GM23338 (cell line): ENCODE results near the gene SH3RF3. TPM values are rescaled to one million over a fixed set of nuclear protein-coding genes. Genes with fewer than 3 reads are reported as not detected.

Source experiments
- ATAC-seq: fragments of 200-7000 bp; cut with Tn5 transposase; 3 replicates; pipeline ENCODE4 v1.9.1; 2020
- DNase-seq: peaks from one replicate; pipeline ENCODE4 v3.0.0-alpha.2; 2015; ENCODE audit warnings: low spot score
- H2AFZ ChIP-seq: fragments of 200-600 bp; sonication (generic); 2 replicates; pipeline ENCODE4 v1.8.0; 2016; ENCODE audit warnings: antibody characterized with exemption, mild to moderate bottlenecking, moderate library complexity
- H3F3A ChIP-seq: fragments of 200-600 bp; sonication (generic); replicated peaks from 2 replicates; pipeline ENCODE4 v1.8.0; 2017; ENCODE audit warnings: antibody characterized with exemption, mixed run types, low read depth
- H3K27ac ChIP-seq: fragments of 200-600 bp; sonication (generic); 2 replicates; pipeline ENCODE4 v1.6.1; 2016; ENCODE audit warnings: low read depth
- H3K27me3 ChIP-seq: fragments of 200-600 bp; sonication (generic); 2 replicates; pipeline ENCODE4 v1.8.0; 2016; ENCODE audit warnings: mild to moderate bottlenecking, mixed run types, moderate library complexity; ENCODE audit not compliant: insufficient read depth
- H3K36me3 ChIP-seq: fragments of 200-600 bp; sonication (generic); 2 replicates; pipeline ENCODE4 v1.8.0; 2016; ENCODE audit warnings: mild to moderate bottlenecking; ENCODE audit not compliant: insufficient read depth
- H3K4me1 ChIP-seq: fragments of 200-600 bp; sonication (generic); 2 replicates; pipeline ENCODE4 v1.8.0; 2016; ENCODE audit warnings: mild to moderate bottlenecking, moderate library complexity; ENCODE audit not compliant: insufficient read depth
- H3K4me2 ChIP-seq: fragments of 200-600 bp; sonication (generic); 2 replicates; pipeline ENCODE4 v1.7.1; 2017; ENCODE audit warnings: mixed run types
- H3K4me3 ChIP-seq: fragments of 200-600 bp; sonication (generic); 2 replicates; pipeline ENCODE4 v1.6.1; 2016; ENCODE audit warnings: mixed run types
- H3K79me2 ChIP-seq: fragments of 200-600 bp; sonication (generic); replicated peaks from 2 replicates; pipeline ENCODE4 v1.8.0; 2017; ENCODE audit warnings: mild to moderate bottlenecking; ENCODE audit not compliant: insufficient read depth
- H3K9me2 ChIP-seq: fragments of 200-600 bp; sonication (generic); 2 replicates; pipeline ENCODE4 v1.8.0; 2017; ENCODE audit not compliant: insufficient read depth
- H4K20me1 ChIP-seq: fragments of 200-600 bp; sonication (generic); replicated peaks from 2 replicates; pipeline ENCODE4 v1.8.0; 2017; ENCODE audit warnings: mild to moderate bottlenecking; ENCODE audit not compliant: insufficient read depth
- H3K27ac Mint-ChIP-seq: 2 replicates; pipeline ENCODE4 v1.8.0; 2020; ENCODE audit warnings: inconsistent platforms, mild to moderate bottlenecking, moderate library complexity, mixed read lengths
- H3K27me3 Mint-ChIP-seq: 3 replicates; pipeline ENCODE4 v1.8.0; 2022; ENCODE audit warnings: low read depth, mild to moderate bottlenecking, moderate library complexity, mixed read lengths, inconsistent platforms; ENCODE audit not compliant: insufficient read depth, poor library complexity
- H3K36me3 Mint-ChIP-seq: 3 replicates; pipeline ENCODE4 v1.8.0; 2021; ENCODE audit warnings: low read depth, mild to moderate bottlenecking, inconsistent platforms, moderate library complexity, mixed read lengths
- H3K4me1 Mint-ChIP-seq: 3 replicates; pipeline ENCODE4 v1.8.0; 2020; ENCODE audit warnings: mild to moderate bottlenecking, inconsistent platforms, mixed read lengths
- H3K4me3 Mint-ChIP-seq: 3 replicates; pipeline ENCODE4 v1.8.0; 2021; ENCODE audit warnings: moderate library complexity, mild to moderate bottlenecking, inconsistent platforms, mixed read lengths
- H3K9me3 Mint-ChIP-seq: 3 replicates; pipeline ENCODE4 v1.8.0; 2020; ENCODE audit warnings: moderate library complexity, mild to moderate bottlenecking, inconsistent platforms, mixed read lengths
- CTCF ChIP-seq, 2 experiments: fragments of 200-600 bp in 1 of 2; sonication (generic) in 1 of 2; conservative IDR thresholded peaks; 2 replicates each; pipeline versions ENCODE4 v1.5.1 to v1.6.1; 2016 to 2017; ENCODE audit warnings: antibody characterized with exemption in 2 of 2, low read depth in 2 of 2, mild to moderate bottlenecking in 2 of 2, moderate library complexity in 1 of 2
- ETS1 ChIP-seq: IDR thresholded peaks from 2 replicates; pipeline ENCODE4 v1.6.1; 2016; ENCODE audit warnings: antibody characterized with exemption
- REST ChIP-seq: IDR thresholded peaks from one replicate; pipeline ENCODE4 v1.6.1; 2018; ENCODE audit warnings: antibody characterized with exemption; ENCODE audit not compliant: unreplicated experiment
- STAT1 ChIP-seq: IDR thresholded peaks from one replicate; pipeline ENCODE4 v1.6.1; 2016; ENCODE audit warnings: antibody characterized with exemption; ENCODE audit not compliant: unreplicated experiment
- ZNF114 ChIP-seq: fragments of 250-450 bp; sonication (Bioruptor Pico); IDR thresholded peaks from 2 replicates; pipeline ENCODE4 v1.5.0; 2020; ENCODE audit warnings: mild to moderate bottlenecking, moderate library complexity
- ZNF331 ChIP-seq: fragments of 250-450 bp; sonication (Bioruptor Pico); IDR thresholded peaks from 2 replicates; pipeline ENCODE4 v1.5.0; 2020; ENCODE audit warnings: low read depth, mild to moderate bottlenecking, moderate library complexity
- ZNF462 ChIP-seq: fragments of 250-450 bp; sonication (Bioruptor Pico); IDR thresholded peaks from 2 replicates; pipeline ENCODE4 v1.5.0; 2020; ENCODE audit warnings: mild to moderate bottlenecking, moderate library complexity
- polyA plus RNA-seq: library from polyadenylated mRNA; unstranded; fragments of >200 nt; fragmentation: Nextera tagmentation; extraction: Ambion mirVana; gene quantifications from 2 replicates; pipeline ENCODE4 v1.2.1, GENCODE V29; 2016
- total RNA-seq: library from RNA; depleted of rRNA; stranded (reverse); fragments of >200 nt; shearing (Covaris generic); gene quantifications from 2 replicates; pipeline ENCODE4 v1.2.3, GENCODE V29; 2014

The SH3RF3 gene
- total and polyA plus RNA-seq, 2 experiments from 2014 or later, result 0.11 to 0.63 TPM

- Mint-ChIP-seq H3K4me1 (peaks cover 28% of the 10 kb centered on the region), H3K27ac (no peak overlapping the region), H3K4me3 (no peak overlapping the region), H3K27me3 (peaks cover 1% of the 10 kb centered on the region), H3K9me3 (peaks cover 14% of the 10 kb centered on the region; the same call in 2 of the 3 replicates), H3K36me3 (peaks cover 2% of the 10 kb centered on the region; the same call in 1 of the 3 replicates)
- no peak overlapping the region for H2AFZ ChIP-seq
- no peak for ATAC-seq
- H3K9me2 ChIP-seq, result no peaks in the 10 kb centered on the region
- H3K36me3 ChIP-seq, result no peaks in the 10 kb centered on the region
- DNase-seq, result no peak
- no peaks in the 10 kb centered on the region for H3K79me2 ChIP-seq
- no peak overlapping the region for H3K4me2 ChIP-seq
- no peak overlapping the region for H3K4me3 ChIP-seq
- no peaks in the 10 kb centered on the region for H3F3A ChIP-seq
- H4K20me1 ChIP-seq, result no peaks in the 10 kb centered on the region
- no peak for TF ChIP-seq REST
- TF ChIP-seq ZNF114 (CRISPR knock-in tag), result no peak
- TF ChIP-seq ZNF462, result no peak
- no peak for TF ChIP-seq ZNF331 (CRISPR knock-in tag)
- no peak for TF ChIP-seq ETS1
- no peak for TF ChIP-seq STAT1
- TF ChIP-seq CTCF (conservative IDR thresholded peaks at IDR 0.05; ENCODE audit: low read depth in 2 of 2), result no peak
- peaks cover 8% of the 10 kb centered on the region for H3K4me1 ChIP-seq
- H3K27ac ChIP-seq, result no peak overlapping the region
- no peaks in the 10 kb centered on the region for H3K27me3 ChIP-seq
These were observed 46.3 kb downstream of the SH3RF3 start for GRCh38 chr2:109175350-109175678.
